Mesothelial cell of epicardium (in vitro differentiated cells): ENCODE measurements around the gene PLEKHJ1. TPM values are rescaled to one million over a fixed set of nuclear protein-coding genes. Genes with fewer than 3 reads are reported as not detected.
A peak's percentile ranks its signal among the peaks of the same experiment; 100 is the strongest.
"Not testable (repeated sequence)": the region's sequence is repeated elsewhere in the genome, so short reads cannot be mapped to it uniquely, and the experiment has no call there.

Experiments
- DNase-seq, 2 experiments: peaks; one replicate each; pipeline ENCODE4 v3.0.0; 2021; ENCODE audit warnings: low spot score in 2 of 2; ENCODE audit not compliant: unreplicated experiment in 2 of 2
- H3K27ac Mint-ChIP-seq: 2 replicates; pipeline ENCODE4 v1.8.0; 2021; ENCODE audit warnings: mixed read lengths
- H3K27me3 Mint-ChIP-seq: 2 replicates; pipeline ENCODE4 v1.8.0; 2021; ENCODE audit warnings: low read depth, mixed read lengths
- H3K36me3 Mint-ChIP-seq: 2 replicates; pipeline ENCODE4 v1.8.0; 2021; ENCODE audit warnings: mixed read lengths
- H3K4me1 Mint-ChIP-seq: 2 replicates; pipeline ENCODE4 v1.8.0; 2021; ENCODE audit warnings: mixed read lengths
- H3K4me3 Mint-ChIP-seq: 2 replicates; pipeline ENCODE4 v1.8.0; 2021; ENCODE audit warnings: mild to moderate bottlenecking, moderate library complexity, mixed read lengths
- H3K9me3 Mint-ChIP-seq: 2 replicates; pipeline ENCODE4 v1.8.0; 2021; ENCODE audit warnings: mixed read lengths
- total RNA-seq: library from RNA; stranded (reverse); gene quantifications from 3 replicates; pipeline ENCODE4 v1.2.1, GENCODE V29; 2021
- TF ChIP-seq, protein P1 (sequence below): fragments of 200-600 bp; sonication (generic); IDR thresholded peaks from one replicate; pipeline ENCODE4 v1.5.0; 2021; ENCODE audit warnings: antibody characterized with exemption; ENCODE audit not compliant: unreplicated experiment

Gene PLEKHJ1, protein sequence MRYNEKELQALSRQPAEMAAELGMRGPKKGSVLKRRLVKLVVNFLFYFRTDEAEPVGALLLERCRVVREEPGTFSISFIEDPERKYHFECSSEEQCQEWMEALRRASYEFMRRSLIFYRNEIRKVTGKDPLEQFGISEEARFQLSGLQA
- 73.4 to 75.6 TPM (median 73.8 TPM) in 3 replicates for total RNA-seq

DNA sequence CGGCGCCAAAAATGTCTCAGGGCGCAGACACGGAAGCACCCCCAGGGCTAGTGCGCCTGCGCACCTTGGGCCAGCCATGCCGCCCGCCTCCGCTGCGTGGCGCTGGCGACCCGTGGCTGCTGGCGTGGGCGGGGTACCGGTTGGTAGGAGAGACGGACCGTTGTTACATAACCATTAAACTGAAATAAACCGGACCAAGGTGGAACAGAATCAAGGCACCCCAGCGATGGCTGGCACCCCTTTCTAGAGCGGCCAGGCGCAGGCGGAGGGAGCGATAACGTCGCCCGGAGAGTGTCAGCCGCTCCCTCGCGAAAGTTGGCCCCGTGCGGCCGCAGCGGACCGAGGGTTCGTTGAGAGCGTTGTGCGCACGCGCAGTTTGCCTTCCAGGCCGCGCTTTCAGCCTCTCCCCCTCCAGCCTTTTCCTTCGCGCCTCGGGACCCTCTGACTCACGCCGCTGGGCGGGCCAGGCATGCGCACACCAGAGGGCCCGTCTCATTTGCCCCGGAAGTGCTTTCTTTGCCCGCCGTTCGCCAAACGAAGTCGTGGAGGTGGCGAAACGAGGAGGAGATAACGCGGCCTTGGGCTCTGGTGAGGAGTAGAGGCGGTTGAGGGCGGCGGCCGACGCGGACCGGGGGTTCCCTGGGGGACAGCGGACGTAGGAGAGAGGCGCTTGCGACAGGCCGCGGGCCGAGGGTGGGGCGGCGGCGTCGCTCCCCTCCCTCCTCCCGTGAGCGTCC is at the start of gene PLEKHJ1, which contains the start of gene SF3A2:
Gene PLEKHJ1 (minus strand): TSS at position 16 of the 737 bp plus-strand sequence. CDS start 81 bp downstream, outside the sequence.
Gene SF3A2 (plus strand): TSS at position 511 of the 737 bp plus-strand sequence. CDS start 6,595 bp downstream, outside the sequence.
- TF ChIP-seq, protein P1, sequence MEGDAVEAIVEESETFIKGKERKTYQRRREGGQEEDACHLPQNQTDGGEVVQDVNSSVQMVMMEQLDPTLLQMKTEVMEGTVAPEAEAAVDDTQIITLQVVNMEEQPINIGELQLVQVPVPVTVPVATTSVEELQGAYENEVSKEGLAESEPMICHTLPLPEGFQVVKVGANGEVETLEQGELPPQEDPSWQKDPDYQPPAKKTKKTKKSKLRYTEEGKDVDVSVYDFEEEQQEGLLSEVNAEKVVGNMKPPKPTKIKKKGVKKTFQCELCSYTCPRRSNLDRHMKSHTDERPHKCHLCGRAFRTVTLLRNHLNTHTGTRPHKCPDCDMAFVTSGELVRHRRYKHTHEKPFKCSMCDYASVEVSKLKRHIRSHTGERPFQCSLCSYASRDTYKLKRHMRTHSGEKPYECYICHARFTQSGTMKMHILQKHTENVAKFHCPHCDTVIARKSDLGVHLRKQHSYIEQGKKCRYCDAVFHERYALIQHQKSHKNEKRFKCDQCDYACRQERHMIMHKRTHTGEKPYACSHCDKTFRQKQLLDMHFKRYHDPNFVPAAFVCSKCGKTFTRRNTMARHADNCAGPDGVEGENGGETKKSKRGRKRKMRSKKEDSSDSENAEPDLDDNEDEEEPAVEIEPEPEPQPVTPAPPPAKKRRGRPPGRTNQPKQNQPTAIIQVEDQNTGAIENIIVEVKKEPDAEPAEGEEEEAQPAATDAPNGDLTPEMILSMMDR = peak; percentile 97
- no peaks in the 10 kb centered on the region for H3K9me3 Mint-ChIP-seq
- peak within 1 kb of the TSS; percentile 95 for H3K27ac Mint-ChIP-seq
- peaks cover 47% of the 10 kb centered on the region for H3K4me1 Mint-ChIP-seq
- peaks cover 7% of the 10 kb centered on the region for H3K36me3 Mint-ChIP-seq
- no peaks in the 10 kb centered on the region for H3K27me3 Mint-ChIP-seq
- peak within 1 kb of the TSS; percentile 87 for H3K4me3 Mint-ChIP-seq
- DNase-seq = peak; percentile 97 to 99

DNA sequence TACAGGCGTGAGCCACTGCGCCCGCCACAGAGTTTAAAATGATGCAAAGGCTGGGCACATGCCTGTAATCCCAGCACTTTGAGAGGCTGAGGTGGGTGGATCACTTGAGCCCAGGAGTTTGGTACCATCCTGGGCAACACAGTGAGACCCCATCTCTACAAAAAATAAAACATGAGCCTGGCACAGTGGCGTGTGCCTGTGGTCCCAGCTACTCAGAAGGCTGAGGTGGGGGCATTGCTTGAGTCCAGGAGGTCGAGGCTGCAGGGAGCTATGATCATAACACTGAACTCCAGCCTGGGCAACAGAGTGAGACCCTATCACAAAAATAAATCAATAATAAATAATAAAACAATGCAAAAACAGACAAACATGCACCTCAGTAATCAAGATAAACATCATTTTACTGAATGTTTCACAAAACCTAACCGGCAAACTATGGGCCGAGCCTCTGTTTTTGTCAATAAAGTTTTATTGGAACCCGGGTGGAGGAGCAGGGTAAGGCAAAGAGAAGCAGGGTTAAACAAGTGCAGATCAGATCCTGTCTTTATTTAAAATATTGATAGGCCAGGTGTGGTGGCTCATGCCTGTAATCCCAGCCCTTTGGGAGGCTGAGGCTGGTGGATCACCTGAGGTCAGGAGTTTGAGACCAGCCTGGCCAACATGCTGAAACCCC is 47.8 kb upstream of the PLEKHJ1 start:
- Mint-ChIP-seq H3K36me3 (no peaks in the 10 kb centered on the region), H3K27me3 (peaks cover 56% of the 10 kb centered on the region)

DNA sequence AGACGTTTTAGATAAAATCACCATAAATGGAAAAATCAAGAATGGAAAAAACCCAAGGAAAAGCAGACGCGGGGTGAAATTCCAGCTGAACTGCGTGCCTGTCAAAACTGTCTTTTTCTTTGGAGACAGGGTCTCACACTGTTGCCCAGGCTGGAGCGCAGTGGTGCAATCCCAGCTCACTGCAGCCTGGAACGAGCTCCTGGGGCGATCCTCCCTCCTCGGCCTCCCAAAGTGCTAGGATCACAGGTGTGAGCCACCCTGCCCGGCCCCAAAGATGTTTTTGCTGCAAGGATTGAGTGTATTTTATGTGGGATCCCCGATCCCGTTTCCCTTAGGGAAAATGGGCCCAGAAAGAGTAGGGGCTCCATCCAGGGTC is 46.7 kb upstream of the PLEKHJ1 start:
- no peak overlapping the region for H3K27ac Mint-ChIP-seq
- H3K4me3 Mint-ChIP-seq = peak overlapping the region; percentile 43
- peaks cover 45% of the 10 kb centered on the region for H3K27me3 Mint-ChIP-seq
- no peaks in the 10 kb centered on the region for H3K9me3 Mint-ChIP-seq
- no peak for DNase-seq
- no peaks in the 10 kb centered on the region for H3K36me3 Mint-ChIP-seq
- TF ChIP-seq, protein P1 = no peak
- peaks cover 8% of the 10 kb centered on the region for H3K4me1 Mint-ChIP-seq

More for the DNA sequence above, 47.8 kb upstream of the PLEKHJ1 start:
- DNase-seq = no peak
- Mint-ChIP-seq H3K4me3 (no peak overlapping the region), H3K9me3 (no peaks in the 10 kb centered on the region), H3K27ac (no peak overlapping the region), H3K4me1 (peaks cover 8% of the 10 kb centered on the region)
- TF ChIP-seq, protein P1 = no peak

DNA sequence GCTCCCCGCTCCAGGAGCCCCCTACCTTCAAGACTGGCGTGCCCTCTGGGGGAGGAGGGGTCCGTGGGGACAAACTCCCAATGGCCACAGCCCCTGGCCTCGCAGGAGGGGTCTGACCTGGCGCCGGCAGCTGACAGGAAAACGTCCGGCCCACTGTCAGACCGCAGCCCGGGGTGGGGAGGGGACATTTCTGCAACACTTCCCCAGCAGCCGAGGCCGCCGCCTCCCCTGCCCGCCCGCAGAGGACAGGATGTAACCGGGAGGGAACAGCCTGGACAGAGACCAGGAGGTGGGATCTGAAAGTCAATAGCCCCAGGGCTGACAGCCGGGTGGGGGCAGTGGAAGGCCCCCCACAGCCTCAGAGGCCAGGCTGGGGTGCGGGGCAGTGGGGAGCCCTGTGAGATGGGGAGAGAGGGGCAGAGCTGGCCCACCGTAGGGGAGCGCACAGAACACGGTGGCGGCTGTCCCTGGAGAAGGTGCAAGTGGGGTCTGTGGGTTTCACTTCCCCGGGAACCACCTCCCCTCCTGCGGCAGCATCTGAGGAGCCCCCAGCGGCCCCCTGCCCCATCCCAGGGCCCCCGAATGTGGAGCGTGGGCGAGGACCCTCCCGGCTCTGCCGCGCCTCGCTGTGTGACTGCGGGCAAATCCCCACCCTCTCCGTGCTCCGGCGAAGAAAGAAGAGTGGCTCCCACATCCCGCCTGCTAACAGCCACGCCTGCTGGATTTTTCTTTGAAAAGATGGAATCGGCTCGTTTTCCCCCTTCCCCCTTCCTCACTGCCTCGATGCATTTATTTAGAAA is 46.1 kb upstream of the PLEKHJ1 start, which contains the start of gene PEAK3:
Gene PEAK3 (minus strand): TSS at position 114 of the 800 bp plus-strand sequence. CDS start 1,244 bp downstream, outside the sequence.
- Mint-ChIP-seq H3K9me3 (no peaks in the 10 kb centered on the region), H3K36me3 (no peaks in the 10 kb centered on the region), H3K4me1 (peaks cover 8% of the 10 kb centered on the region), H3K4me3 (peak within 1 kb of the TSS; percentile 51), H3K27me3 (peaks cover 39% of the 10 kb centered on the region), H3K27ac (no peak within 1 kb of the TSS)
- DNase-seq = no peak
- TF ChIP-seq, protein P1 = no peak

DNA sequence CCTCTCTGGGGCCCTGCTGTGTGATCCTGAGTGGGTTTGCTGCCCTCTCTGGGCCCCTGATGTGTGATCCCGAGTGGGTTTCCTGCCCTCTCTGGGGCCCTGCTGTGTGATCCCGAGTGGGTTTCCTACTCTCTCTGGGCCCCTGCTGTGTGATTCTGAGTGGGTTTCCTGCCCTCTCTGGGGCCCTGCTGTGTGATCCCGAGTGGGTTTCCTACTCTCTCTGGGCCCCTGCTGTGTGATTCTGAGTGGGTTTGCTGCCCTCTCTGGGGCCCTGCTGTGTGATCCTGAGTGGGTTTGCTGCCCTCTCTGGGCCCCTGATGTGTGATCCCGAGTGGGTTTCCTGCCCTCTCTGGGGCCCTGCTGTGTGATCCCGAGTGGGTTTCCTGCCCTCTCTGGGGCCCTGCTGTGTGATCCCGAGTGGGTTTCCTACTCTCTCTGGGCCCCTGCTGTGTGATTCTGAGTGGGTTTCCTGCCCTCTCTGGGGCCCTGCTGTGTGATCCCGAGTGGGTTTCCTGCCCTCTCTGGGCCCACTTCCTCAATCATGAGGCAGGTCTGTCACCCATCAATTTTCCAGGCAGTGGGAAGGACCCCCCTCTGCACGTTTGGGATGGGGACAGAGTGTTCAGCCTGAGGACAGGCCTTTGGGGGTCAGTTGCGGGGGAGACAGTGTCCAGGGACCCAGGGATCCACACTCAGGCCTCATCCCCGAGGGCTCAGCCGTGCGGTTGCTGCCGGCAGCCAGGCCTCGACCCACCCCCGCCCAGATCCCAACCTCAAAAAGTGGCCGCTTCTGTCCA is 45.3 kb upstream of the PLEKHJ1 start:
- not testable (repeated sequence) for H3K4me1 Mint-ChIP-seq, H3K27ac Mint-ChIP-seq
- peak overlapping the region; percentile 51 for H3K4me3 Mint-ChIP-seq

More for the DNA sequence above, 45.3 kb upstream of the PLEKHJ1 start:
- DNase-seq, H3K36me3 Mint-ChIP-seq, H3K9me3 Mint-ChIP-seq: not testable (repeated sequence)
- H3K27me3 Mint-ChIP-seq = peaks cover 33% of the 10 kb centered on the region
